Activated CD4-positive, alpha-beta T cell treated with anti-CD3 and anti-CD28 coated beads, Interleukin-2, amount 50 U/mL, for 4 hours (primary cell): Measurements from ENCODE around the gene ZNF300.
"Not testable (repeated sequence)": the region's sequence is repeated elsewhere in the genome, so short reads cannot be mapped to it uniquely, and the experiment has no call there.

ENCODE experiments used
- DNase-seq, 2 experiments: peaks; one replicate each; pipeline ENCODE4 v3.0.0-alpha.2; 2020

The ZNF300 gene

DNA sequence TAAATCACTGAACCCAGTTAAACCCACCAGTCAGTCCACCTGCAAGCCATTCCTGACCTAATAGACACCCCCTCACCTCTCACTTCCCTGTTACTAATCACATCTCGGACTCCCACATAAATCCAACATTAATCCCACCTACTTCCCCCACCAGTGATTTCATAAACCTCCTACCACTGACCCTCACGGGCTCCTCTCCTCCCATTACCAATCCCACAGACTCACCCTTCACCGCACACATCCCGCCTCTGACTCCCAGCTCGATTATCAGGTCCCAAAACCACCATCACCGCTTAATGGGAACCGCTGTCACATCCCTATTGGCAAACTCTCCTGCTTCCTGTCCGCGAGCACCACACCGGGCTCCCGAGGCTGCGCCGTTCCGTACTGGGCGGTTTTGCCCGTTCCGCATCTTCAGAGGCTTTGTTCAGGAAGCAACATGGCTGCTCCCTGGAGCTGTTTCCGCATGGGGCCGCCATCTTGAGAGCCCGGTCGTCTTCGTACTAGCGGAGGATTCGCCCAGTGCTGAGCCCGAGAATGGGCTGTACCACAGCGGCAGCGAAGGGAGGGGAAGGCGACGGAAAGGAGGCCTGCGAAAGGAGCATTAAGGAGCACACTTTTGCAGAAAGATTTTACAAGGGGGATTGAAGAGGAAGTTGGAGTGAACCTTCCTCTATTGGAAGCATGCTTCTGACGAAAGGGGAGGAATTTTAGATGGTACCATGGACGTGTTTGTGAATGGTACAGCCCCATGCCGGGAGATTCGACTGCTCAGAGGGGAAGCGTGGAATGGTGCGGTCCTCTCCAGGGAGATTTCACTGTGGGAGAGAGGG, at the start of gene ZNF300:
Gene ZNF300 (minus strand): TSS at position 502 of the 833 bp plus-strand sequence. CDS start 1,825 bp downstream, outside the sequence.
- peak; percentile 12 to 13 for DNase-seq

- no peak for DNase-seq
Measured at GRCh38 chr5:150948539-150948938, 43.8 kb upstream of the ZNF300 start.

GRCh38 chr5:150946351-150946905, 41.6 kb upstream of the ZNF300 start:
- DNase-seq: no peak

DNA sequence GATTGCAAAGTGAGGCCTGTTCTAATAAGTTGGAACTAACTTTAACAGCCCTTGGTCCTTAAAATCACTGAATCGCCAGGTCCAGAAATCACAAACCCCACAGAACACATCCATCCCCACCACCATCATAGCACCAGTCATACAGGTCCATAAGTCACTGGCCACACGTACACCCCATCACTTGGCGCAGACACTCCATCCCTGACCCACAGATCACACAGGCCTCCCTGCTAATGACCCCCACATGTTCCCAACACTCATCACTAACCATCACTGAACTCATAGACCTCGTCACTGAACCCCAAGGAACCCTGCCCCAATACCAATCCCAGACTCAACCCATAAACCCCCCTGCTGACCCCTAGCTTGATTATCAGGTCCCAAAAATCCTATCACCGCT, 41.2 kb upstream of the ZNF300 start:
- DNase-seq: no peak

- DNase-seq: no peak
Measured at GRCh38 chr5:150945486-150945885, 40.7 kb upstream of the ZNF300 start.

GRCh38 chr5:150931368-150931965, 26.7 kb upstream of the ZNF300 start:
- DNase-seq: no peak

DNA sequence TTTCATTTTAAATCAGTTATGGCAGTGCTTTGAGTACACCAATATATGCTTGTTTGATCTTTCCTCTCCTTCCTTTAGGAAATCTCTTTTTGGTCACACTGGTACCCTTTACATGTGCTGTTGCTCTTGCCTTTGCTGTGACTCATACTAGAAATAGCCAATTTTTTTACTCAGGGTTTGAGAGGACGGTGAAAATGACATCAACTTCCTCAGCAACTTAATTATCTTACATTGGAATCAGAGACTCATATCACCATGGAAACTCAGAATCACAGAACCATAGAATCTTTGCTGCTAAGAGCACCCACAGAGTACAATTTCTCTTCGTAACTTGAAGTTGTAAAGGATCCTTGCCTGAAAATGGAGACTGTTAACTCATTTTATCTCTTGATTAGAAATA, 13.8 kb upstream of the ZNF300 start:
- no peak for DNase-seq

GRCh38 chr5:150912312-150912814, 7.6 kb upstream of the ZNF300 start:
- no peak for DNase-seq

- no peak for DNase-seq
Measured at GRCh38 chr5:150905312-150905683, 518 bp upstream of the ZNF300 start.

DNA sequence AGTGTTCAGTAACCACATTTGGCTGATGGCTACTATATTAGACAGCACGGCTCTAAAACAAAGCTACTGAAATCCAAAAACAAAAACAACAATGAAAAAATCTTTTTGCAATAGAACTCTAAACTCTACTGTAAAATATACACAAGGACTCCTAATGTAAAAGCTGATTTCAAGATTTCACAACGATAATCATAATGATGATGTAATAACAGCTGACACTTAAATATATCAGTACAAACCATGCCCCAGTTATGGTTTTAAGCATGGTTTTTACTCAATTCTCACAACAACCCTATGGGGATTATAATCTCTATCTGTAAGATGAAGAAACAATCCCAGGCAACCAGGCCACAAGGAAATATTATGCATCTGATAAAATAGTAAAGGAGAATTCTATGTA, 3.3 kb downstream of the ZNF300 start:
- DNase-seq: no peak

DNA sequence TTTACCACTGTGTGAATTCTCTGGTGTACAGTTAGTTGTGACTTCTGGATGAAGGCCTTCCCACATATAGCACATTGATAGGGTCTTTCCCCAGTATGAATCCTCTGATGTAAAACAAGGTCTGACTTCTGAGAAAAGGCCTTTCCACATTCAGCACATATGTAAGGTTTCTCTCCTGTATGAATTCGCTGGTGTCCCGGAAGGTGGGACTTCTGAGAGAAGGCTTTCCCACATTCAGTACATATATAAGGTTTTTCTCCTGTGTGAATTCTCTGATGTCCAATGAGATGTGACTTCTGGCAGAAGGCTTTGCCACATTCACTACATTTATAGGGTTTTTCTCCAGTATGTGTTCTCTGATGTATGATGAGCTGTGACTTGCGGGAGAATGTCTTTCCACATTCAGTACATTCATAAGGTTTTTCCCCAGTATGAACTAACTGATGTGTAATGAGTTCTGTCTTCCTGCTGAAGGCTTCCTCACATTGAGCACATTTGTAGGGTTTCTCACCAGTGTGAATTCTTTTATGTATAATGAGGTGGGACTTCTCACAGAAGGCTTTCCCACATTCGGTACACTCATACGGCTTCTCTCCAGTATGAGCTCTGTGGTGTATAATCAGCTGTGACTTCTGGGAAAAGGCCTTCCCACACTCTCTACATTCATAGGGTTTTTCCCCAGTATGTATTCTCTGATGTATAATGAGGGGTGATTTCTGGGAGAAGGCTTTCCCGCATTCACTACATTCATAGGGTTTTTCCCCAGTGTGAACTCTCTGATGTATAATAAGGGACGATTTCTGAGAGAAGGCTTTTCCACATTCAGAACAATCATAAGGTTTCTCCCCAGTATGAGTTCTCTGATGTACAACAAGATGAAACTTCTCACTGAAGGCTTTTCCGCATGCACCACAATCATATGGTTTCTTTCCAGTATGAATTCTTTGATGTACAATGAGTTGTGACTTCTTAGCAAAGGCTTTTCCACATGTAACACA, 9.1 kb downstream of the ZNF300 start:
- DNase-seq: no peak

DNA sequence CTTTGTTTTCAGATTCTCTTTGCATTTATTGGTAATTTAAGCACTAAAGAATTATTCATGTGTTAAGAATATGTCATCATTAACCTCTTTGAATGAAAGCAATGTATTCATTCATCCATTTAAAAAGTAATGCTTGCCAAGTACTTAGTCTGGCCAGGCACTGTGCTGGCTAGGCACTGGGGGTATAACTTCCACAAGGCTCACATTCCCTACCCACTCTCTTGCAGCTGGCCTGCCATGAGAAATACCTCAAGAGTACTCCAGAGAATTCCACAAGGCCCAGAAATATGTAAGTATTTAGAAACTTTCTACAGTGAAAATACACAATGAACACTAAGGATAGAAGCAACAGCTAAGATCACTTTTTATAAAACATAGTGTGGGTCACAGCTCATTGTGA, 25.4 kb downstream of the ZNF300 start:
- DNase-seq: no peak

DNA sequence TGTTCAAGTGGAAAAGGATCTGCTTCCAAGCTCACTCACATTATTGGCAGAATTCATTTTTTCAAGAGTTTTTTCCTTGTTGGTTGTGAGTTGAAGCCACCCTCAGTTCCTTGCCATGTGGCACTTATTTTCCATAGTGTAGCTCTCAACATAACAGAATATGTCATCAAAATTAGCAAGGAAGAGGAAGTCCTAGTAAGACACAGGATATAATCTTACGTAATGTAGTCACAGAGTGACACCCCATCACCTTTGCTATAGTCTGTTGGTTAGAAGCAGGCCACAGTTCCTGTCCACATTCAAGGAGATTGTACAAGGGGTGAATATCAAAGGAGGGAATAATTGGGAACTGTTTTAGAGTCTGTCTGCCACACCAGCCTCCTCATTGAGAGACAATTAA, 42.7 kb downstream of the ZNF300 start:
- no peak for DNase-seq

DNA sequence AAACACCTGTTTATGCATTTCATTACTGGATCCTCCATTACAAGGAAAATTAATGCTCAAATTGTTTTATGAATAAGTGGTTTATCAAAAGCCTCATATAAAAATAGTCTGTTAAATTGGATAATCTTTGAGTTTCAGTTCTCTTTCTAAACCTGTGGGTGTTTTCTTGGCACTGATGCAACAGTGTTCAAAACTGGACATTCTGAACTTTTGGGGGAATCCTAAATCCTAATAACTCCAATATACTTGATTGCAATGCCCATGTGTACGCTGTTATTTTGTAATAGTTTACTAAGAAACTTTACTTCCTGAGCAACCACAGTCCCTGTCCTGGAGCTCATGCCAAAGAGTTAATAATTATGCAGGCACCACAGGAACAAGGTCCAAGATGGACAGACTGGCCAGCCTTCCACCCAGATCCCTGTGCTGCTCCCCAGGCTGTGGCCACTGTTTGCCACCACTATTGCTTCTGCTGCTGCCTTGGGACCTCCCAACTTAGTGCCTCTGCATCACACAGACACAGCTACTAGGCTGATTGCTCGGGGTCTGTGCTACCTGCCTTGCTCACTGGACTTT, 44.4 kb downstream of the ZNF300 start:
- DNase-seq: no peak

DNA sequence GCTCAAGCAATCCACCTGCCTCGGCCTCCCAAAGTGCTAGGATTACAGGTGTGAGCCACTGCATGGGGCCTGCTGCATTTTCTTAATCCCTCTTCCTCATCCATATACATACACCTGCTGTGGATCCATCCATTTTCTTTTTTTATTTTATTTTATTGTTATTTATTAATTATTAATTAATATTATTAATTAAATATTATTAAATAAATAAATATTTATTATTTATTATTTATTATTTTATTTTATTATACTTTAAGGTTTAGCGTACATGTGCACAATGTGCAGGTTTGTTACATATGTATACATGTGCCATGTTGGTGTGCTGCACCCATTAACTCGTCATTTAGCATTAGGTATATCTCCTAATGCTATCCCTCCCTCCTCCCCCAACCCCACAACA, 48.1 kb downstream of the ZNF300 start:
- DNase-seq: not testable (repeated sequence)

GRCh38 chr5:150853561-150853960, 51.2 kb downstream of the ZNF300 start:
- DNase-seq: no peak

DNA sequence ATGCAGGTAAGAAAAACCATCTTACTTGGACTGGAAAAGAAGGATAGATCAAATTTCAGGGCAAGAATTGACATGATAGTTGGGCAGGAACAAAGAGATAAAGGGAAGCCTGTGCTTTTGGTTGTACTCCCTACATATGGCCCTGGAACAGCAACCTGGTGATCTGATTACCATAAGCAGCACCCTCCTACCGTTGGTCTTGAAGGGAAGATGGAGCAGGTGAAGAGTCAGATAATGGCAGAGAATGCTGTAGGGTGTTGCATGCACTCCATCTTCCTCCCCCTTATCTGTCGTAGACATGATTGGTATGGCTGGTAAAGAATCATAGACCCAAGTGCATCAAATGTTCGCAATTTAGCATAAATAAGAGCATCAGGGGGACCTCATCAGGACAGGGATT, 53.7 kb downstream of the ZNF300 start:
- DNase-seq: no peak

- DNase-seq: no peak
Measured at GRCh38 chr5:150848271-150848670, 56.5 kb downstream of the ZNF300 start.

GRCh38 chr5:150847334-150847695, 57.5 kb downstream of the ZNF300 start:
- no peak for DNase-seq

GRCh38 chr5:150846654-150847333, 58.0 kb downstream of the ZNF300 start:
- peak; percentile 34 to 44 for DNase-seq

- DNase-seq: not testable (repeated sequence)
Measured at GRCh38 chr5:150846308-150846653, 58.5 kb downstream of the ZNF300 start, which contains the start of gene IRGM. Gene IRGM (plus strand): TSS chr5:150846521. CDS start chr5:150848124, 1,603 bp downstream.
